SK-N-SH treated with all-trans-retinoic acid at 6 μM for 48 hours (cell line): ENCODE data around the gene OS9.

Source experiments
- ATAC-seq: fragments of 200-7000 bp; cut with Tn5 transposase; 3 replicates; pipeline ENCODE4 v1.9.1; 2020; ENCODE audit warnings: mild to moderate bottlenecking, moderate library complexity
- ARNTL ChIP-seq: fragments of 450-650 bp; formaldehyde crosslinking; IDR thresholded peaks from 2 replicates; pipeline ENCODE4 v1.5.0; 2020; ENCODE audit warnings: low read depth, mild to moderate bottlenecking, moderate library complexity, borderline replicate concordance
- BACH2 ChIP-seq: fragments of 250-450 bp; sonication (Bioruptor Pico); IDR thresholded peaks from 2 replicates; pipeline ENCODE4 v1.9.0; 2021; ENCODE audit warnings: mild to moderate bottlenecking, borderline replicate concordance
- CSDC2 ChIP-seq: fragments of 250-450 bp; sonication (Bioruptor Pico); IDR thresholded peaks from 2 replicates; pipeline ENCODE4 v1.5.0; 2020; ENCODE audit warnings: mild to moderate bottlenecking, moderate library complexity
- ESRRG ChIP-seq: fragments of 250-450 bp; sonication (Bioruptor Pico); IDR thresholded peaks from 2 replicates; pipeline ENCODE4 v1.6.1; 2021; ENCODE audit warnings: mild to moderate bottlenecking
- GLIS3 ChIP-seq: fragments of 250-450 bp; sonication (Bioruptor Pico); IDR thresholded peaks from 2 replicates; pipeline ENCODE4 v1.5.0; 2020; ENCODE audit warnings: mild to moderate bottlenecking, moderate library complexity
- ISL1 ChIP-seq: fragments of 250-450 bp; sonication (Bioruptor Pico); IDR thresholded peaks from 2 replicates; pipeline ENCODE4 v2.1.2; 2022; ENCODE audit warnings: mild to moderate bottlenecking, moderate library complexity
- PATZ1 ChIP-seq: fragments of 250-450 bp; sonication (Bioruptor Pico); IDR thresholded peaks from 2 replicates; pipeline ENCODE4 v1.8.0; 2020; ENCODE audit warnings: mild to moderate bottlenecking, moderate library complexity, borderline replicate concordance
- PPARA ChIP-seq: fragments of 250-450 bp; sonication (Bioruptor Pico); IDR thresholded peaks from 2 replicates; pipeline ENCODE4 v1.5.0; 2020; ENCODE audit warnings: mild to moderate bottlenecking, borderline replicate concordance
- RARB ChIP-seq: fragments of 250-450 bp; sonication (Bioruptor Pico); IDR thresholded peaks from 2 replicates; pipeline ENCODE4 v1.8.0; 2021; ENCODE audit warnings: mild to moderate bottlenecking, moderate library complexity
- SNAI2 ChIP-seq: fragments of 250-450 bp; sonication (Bioruptor Pico); IDR thresholded peaks from 2 replicates; pipeline ENCODE4 v1.5.0; 2020; ENCODE audit warnings: mild to moderate bottlenecking, moderate library complexity
- TCF4 ChIP-seq: fragments of 250-450 bp; sonication (Bioruptor Pico); IDR thresholded peaks from 2 replicates; pipeline ENCODE4 v1.8.0; 2021; ENCODE audit warnings: mild to moderate bottlenecking, moderate library complexity, borderline replicate concordance
- ZFP30 ChIP-seq: fragments of 450-650 bp; formaldehyde crosslinking; IDR thresholded peaks from 2 replicates; pipeline ENCODE4 v1.5.0; 2022; ENCODE audit warnings: mild to moderate bottlenecking, moderate library complexity
- ZNF565 ChIP-seq: fragments of 450-650 bp; formaldehyde crosslinking; conservative IDR thresholded peaks from 2 replicates; pipeline ENCODE4 v1.5.0; 2020; ENCODE audit warnings: low read depth, mild to moderate bottlenecking, moderate library complexity
- ZNF8 ChIP-seq: fragments of 450-650 bp; formaldehyde crosslinking; IDR thresholded peaks from 2 replicates; pipeline ENCODE4 v1.5.0; 2020; ENCODE audit warnings: mild to moderate bottlenecking, moderate library complexity
- TF ChIP-seq, protein P1 (sequence below): fragments of 250-450 bp; sonication (Bioruptor Pico); IDR thresholded peaks from 2 replicates; pipeline ENCODE4 v1.8.0; 2021; ENCODE audit warnings: low read depth, mild to moderate bottlenecking, moderate library complexity, borderline replicate concordance
- TF ChIP-seq, protein P2 (sequence below): fragments of 250-450 bp; sonication (Bioruptor Pico); IDR thresholded peaks from 2 replicates; pipeline ENCODE4 v1.5.1; 2020; ENCODE audit warnings: low read depth, mild to moderate bottlenecking, moderate library complexity
- TF ChIP-seq, protein P3 (sequence below): fragments of 250-450 bp; sonication (Bioruptor Pico); IDR thresholded peaks from 2 replicates; pipeline ENCODE4 v1.5.0; 2020; ENCODE audit warnings: mild to moderate bottlenecking, moderate library complexity

Gene OS9

GRCh38 chr12:57733928-57734327 is 40.0 kb downstream of the OS9 start:
- no peak for TF ChIP-seq ZNF565
- TF ChIP-seq, all 23 proteins: peak for 0
- ATAC-seq: no peak

DNA sequence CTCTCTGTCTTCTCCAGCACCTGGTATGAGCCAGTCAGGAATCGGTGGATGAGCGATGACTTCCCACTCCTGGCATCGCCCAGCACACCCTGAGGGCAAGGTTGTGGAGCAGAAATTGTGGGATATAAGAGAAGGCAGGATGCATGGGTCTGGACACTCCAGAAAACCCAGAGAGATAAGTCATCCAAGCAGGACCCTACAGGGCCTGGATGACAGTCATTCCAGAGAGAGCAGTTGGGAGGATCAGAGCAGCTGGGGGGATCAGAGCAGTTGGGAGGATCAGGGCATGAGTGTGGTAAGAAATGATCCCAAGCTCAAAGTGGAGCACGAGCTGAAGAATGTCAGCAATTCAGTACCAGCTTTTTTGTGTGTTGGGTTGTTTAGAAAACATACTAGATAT is 40.7 kb downstream of the OS9 start:
- TF ChIP-seq, protein P1, sequence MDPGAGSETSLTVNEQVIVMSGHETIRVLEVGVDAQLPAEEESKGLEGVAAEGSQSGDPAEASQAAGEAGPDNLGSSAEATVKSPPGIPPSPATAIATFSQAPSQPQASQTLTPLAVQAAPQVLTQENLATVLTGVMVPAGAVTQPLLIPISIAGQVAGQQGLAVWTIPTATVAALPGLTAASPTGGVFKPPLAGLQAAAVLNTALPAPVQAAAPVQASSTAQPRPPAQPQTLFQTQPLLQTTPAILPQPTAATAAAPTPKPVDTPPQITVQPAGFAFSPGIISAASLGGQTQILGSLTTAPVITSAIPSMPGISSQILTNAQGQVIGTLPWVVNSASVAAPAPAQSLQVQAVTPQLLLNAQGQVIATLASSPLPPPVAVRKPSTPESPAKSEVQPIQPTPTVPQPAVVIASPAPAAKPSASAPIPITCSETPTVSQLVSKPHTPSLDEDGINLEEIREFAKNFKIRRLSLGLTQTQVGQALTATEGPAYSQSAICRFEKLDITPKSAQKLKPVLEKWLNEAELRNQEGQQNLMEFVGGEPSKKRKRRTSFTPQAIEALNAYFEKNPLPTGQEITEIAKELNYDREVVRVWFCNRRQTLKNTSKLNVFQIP (CRISPR knock-in tag): no peak
- TF ChIP-seq SNAI2 (no peak), CSDC2 (CRISPR knock-in tag) (no peak), PATZ1 (CRISPR knock-in tag) (no peak), ISL1 (CRISPR knock-in tag) (no peak), BACH2 (no peak)

DNA sequence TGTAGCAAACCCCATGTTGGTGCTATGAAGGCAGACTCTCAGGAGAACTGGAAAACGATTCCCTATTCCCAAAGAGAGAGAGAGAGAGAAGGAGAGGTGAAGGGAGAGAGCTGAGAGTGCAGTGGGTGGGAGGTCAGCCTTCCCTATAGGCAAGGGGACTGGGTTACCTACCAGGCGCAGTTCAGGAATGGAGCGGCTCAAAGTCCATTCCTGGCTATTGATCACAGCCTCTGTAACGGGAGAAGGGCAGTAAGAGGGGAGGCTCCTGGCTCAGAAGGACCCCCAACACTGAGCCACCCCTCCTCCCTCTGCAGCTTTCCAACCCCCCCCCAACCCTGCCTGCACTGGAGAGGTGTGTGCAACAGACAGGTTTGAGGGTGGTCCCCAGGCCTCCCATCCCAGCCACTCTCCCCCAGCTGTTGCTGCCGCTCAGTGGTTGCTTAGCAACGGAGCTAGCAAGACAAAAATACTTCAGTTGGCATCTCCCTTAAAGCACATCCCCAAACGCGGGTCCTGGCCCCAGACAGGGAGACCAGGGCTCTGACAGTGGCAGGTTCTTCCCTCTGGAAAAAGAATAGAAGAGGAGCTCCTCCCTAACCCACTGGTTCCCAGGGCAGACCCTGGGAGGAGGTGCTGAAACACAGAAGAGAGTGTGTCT is 41.4 kb downstream of the OS9 start:
- ATAC-seq: no peak; the same call in 1 of the 3 replicates
- TF ChIP-seq RARB: no peak
- no peak for TF ChIP-seq CSDC2 (CRISPR knock-in tag)
- no peak for TF ChIP-seq ZNF8 (CRISPR knock-in tag)
- no peak for TF ChIP-seq ZFP30
- TF ChIP-seq PATZ1 (CRISPR knock-in tag): no peak

More for the DNA sequence above, 40.7 kb downstream of the OS9 start:
- no peak for ATAC-seq

DNA sequence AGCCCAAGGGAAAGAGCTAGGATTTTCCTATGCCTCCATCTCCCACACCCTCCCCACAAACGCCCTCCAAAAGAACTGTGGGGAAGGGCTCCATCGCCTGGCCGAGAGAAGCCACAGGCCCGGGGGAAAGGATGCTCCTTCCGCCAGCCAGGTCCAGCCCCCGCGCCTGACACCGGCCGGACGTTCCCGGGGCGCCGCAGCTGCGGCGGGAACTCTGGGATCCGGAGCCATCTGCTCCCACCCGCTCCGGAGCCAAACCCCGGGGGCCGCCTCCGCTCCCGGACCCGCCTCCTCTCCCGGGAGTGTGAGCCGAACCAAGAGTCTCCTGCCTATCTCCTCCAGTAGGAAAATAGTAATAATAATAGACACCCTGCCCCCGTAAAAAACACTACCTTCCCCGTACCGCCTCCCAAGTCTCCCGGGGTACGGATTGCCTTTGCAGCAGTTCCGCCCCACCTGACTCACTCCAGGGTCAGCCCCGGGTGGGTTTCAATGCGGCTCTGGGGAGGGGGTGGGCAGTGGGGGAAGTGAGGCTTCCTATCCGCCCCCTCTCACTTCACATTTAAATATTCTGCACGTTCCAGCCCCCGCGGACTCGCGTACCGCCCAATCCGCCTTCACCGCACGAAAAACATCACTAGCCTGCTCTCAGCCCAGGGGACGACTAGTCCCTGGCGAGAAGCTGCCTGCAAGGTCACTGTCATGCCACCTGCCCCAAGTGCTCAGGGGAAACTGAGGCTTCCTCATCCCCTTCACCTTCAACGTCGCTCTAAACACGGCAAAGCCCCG is 42.2 kb downstream of the OS9 start:
- peak; percentile 78 for ATAC-seq
- TF ChIP-seq ZNF565: no peak
- TF ChIP-seq, protein P2, sequence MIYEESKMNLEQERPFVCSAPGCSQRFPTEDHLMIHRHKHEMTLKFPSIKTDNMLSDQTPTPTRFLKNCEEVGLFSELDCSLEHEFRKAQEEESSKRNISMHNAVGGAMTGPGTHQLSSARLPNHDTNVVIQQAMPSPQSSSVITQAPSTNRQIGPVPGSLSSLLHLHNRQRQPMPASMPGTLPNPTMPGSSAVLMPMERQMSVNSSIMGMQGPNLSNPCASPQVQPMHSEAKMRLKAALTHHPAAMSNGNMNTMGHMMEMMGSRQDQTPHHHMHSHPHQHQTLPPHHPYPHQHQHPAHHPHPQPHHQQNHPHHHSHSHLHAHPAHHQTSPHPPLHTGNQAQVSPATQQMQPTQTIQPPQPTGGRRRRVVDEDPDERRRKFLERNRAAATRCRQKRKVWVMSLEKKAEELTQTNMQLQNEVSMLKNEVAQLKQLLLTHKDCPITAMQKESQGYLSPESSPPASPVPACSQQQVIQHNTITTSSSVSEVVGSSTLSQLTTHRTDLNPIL (CRISPR knock-in tag): no peak
- no peak for TF ChIP-seq BACH2
- TF ChIP-seq, protein P3, sequence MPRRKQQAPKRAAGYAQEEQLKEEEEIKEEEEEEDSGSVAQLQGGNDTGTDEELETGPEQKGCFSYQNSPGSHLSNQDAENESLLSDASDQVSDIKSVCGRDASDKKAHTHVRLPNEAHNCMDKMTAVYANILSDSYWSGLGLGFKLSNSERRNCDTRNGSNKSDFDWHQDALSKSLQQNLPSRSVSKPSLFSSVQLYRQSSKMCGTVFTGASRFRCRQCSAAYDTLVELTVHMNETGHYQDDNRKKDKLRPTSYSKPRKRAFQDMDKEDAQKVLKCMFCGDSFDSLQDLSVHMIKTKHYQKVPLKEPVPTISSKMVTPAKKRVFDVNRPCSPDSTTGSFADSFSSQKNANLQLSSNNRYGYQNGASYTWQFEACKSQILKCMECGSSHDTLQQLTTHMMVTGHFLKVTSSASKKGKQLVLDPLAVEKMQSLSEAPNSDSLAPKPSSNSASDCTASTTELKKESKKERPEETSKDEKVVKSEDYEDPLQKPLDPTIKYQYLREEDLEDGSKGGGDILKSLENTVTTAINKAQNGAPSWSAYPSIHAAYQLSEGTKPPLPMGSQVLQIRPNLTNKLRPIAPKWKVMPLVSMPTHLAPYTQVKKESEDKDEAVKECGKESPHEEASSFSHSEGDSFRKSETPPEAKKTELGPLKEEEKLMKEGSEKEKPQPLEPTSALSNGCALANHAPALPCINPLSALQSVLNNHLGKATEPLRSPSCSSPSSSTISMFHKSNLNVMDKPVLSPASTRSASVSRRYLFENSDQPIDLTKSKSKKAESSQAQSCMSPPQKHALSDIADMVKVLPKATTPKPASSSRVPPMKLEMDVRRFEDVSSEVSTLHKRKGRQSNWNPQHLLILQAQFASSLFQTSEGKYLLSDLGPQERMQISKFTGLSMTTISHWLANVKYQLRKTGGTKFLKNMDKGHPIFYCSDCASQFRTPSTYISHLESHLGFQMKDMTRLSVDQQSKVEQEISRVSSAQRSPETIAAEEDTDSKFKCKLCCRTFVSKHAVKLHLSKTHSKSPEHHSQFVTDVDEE (CRISPR knock-in tag): no peak
- no peak for TF ChIP-seq TCF4 (CRISPR knock-in tag)
- TF ChIP-seq ARNTL (CRISPR knock-in tag): no peak
- no peak for TF ChIP-seq CSDC2 (CRISPR knock-in tag)
- TF ChIP-seq RARB: no peak
- no peak for TF ChIP-seq GLIS3 (CRISPR knock-in tag)
- TF ChIP-seq PPARA (CRISPR knock-in tag): no peak
- TF ChIP-seq ESRRG: no peak
- TF ChIP-seq ISL1 (CRISPR knock-in tag): no peak
